Fibroblast of lung (primary cell): ENCODE data around the gene NCKAP5.

Experiments used
- EZH2 ChIP-seq: IDR thresholded peaks from 2 replicates; pipeline ENCODE4 v1.5.1; 2012; ENCODE audit warnings: low read length, control low read depth, mild to moderate bottlenecking; ENCODE audit errors: missing control alignments
- TF ChIP-seq, protein P1 (sequence below), 2 donors: IDR thresholded peaks in 1 of 2; conservative IDR thresholded peaks in 1 of 2; 1 replicate in 1 of 2; 2 replicates in 1 of 2; pipeline ENCODE4 v1.5.1; 2011 to 2012; ENCODE audit warnings: low read length in 2 of 2, control low read depth in 1 of 2, inconsistent platforms in 1 of 2, low read depth in 1 of 2, mild to moderate bottlenecking in 1 of 2

DNA sequence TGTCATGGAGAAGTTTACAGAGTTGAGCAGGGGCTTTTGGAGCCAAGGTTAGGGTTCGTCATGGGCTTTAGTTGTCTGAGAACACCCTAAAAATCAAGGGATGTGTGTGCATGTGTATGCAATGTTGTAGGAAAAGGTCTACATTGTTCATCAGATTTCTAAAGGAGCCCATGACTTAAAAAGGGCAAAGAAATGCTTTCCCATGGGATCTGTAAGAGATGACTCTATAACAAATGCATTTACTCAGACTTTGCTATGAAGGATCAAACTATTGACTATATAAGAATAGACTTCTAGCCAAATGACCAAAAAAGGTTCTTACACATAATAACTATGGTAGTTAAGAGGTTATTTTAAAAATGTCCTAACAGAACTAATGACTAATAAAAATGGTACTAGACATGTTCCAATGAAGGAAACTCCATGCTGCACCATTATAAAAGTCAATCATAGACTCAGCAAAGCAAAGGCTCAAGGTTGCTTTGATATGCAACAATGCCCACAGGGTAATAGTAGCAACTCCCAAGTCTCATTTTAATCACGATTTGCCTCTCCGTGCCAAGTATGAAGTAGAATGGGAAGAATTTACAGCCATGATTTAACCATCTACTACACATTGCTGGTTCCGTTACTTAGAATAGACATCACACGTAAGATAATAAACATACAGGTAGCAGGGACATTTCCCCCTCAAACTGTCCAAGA lies 158.5 kb downstream of the NCKAP5 start:
- TF ChIP-seq EZH2, result no peak
- TF ChIP-seq, protein P1, sequence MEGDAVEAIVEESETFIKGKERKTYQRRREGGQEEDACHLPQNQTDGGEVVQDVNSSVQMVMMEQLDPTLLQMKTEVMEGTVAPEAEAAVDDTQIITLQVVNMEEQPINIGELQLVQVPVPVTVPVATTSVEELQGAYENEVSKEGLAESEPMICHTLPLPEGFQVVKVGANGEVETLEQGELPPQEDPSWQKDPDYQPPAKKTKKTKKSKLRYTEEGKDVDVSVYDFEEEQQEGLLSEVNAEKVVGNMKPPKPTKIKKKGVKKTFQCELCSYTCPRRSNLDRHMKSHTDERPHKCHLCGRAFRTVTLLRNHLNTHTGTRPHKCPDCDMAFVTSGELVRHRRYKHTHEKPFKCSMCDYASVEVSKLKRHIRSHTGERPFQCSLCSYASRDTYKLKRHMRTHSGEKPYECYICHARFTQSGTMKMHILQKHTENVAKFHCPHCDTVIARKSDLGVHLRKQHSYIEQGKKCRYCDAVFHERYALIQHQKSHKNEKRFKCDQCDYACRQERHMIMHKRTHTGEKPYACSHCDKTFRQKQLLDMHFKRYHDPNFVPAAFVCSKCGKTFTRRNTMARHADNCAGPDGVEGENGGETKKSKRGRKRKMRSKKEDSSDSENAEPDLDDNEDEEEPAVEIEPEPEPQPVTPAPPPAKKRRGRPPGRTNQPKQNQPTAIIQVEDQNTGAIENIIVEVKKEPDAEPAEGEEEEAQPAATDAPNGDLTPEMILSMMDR (conservative IDR thresholded peaks at IDR 0.05 in 1 of 2, IDR thresholded peaks at IDR 0.05 in 1 of 2; ENCODE audit: low read depth in 1 of 2, low read length in 2 of 2), result no peak
